Kidney (tissue), 14 donors: ENCODE measurements around the gene GDF10. TPM values are rescaled to one million over a fixed set of nuclear protein-coding genes. Genes with fewer than 3 reads are reported as not detected.

Experiments used
- DNase-seq, 5 donors: peaks; one replicate each; pipeline ENCODE4 v3.0.0-alpha.2; 2013 to 2020
- FAIRE-seq: peaks from 2 replicates; lab custom pipeline; 2012; peaks lifted over from hg19 to GRCh38; lab: Jason Lieb, UNC
- H3K27ac ChIP-seq, 2 donors: one replicate each; pipeline ENCODE4 v1.7.0; 2013; ENCODE audit warnings: low read depth in 2 of 2, low read length in 2 of 2, inconsistent platforms in 1 of 2
- H3K27me3 ChIP-seq: one replicate; pipeline ENCODE4 v1.7.1; 2013; ENCODE audit warnings: low read length, inconsistent platforms; ENCODE audit not compliant: control insufficient read depth, insufficient read depth
- H3K36me3 ChIP-seq, 3 donors: one replicate each; pipeline versions ENCODE4 v1.7.0 to v1.7.1; 2013; ENCODE audit warnings: low read length in 3 of 3, control low read depth in 1 of 3, inconsistent platforms in 1 of 3; ENCODE audit not compliant: insufficient read depth in 3 of 3, control insufficient read depth in 2 of 3
- H3K4me1 ChIP-seq, 3 donors: one replicate each; pipeline versions ENCODE4 v1.7.0 to v1.7.1; 2013; ENCODE audit warnings: low read length in 3 of 3, inconsistent platforms in 1 of 3, low read depth in 1 of 3; ENCODE audit not compliant: control insufficient read depth in 2 of 3, insufficient read depth in 2 of 3
- H3K4me3 ChIP-seq, 3 donors: one replicate each; pipeline versions ENCODE4 v1.7.0 to v1.8.1; 2013; ENCODE audit warnings: low read length in 3 of 3, control low read depth in 1 of 3, inconsistent platforms in 1 of 3
- H3K9ac ChIP-seq, 3 donors: one replicate each; pipeline versions ENCODE4 v1.7.0 to v1.7.1; 2013; ENCODE audit warnings: low read length in 3 of 3, control low read depth in 1 of 3, inconsistent platforms in 1 of 3
- H3K9me3 ChIP-seq, 3 donors: one replicate each; pipeline versions ENCODE4 v1.7.0 to v1.7.1; 2013; ENCODE audit warnings: low read length in 3 of 3, control low read depth in 1 of 3, inconsistent platforms in 1 of 3; ENCODE audit not compliant: control insufficient read depth in 2 of 3, insufficient read depth in 1 of 3
- intact Hi-C: fragments of 100-400 bp; cut with DNase I; formaldehyde crosslinking; loops from one replicate; pipeline ENCODE4 v1.11.1; 2022
- polyA plus RNA-seq: library from polyadenylated mRNA; stranded (reverse); fragments of 350-450 nt; fragmentation: Illumina TruSeq; extraction: RNeasy Lipid Tissue Mini Kit (QIAGEN cat#74804); gene quantifications from one replicate; pipeline ENCODE4 v1.2.3, GENCODE V29; 2014; ENCODE audit warnings: low read depth, low replicate concordance; ENCODE audit not compliant: insufficient read depth
- total RNA-seq: library from RNA; stranded (reverse); fragmentation: NEBNext Ultra II Directional; extraction: Animal tissue kit (Norgen Biotek cat#: 25700); gene quantifications from one replicate; pipeline ENCODE4 v1.2.1, GENCODE V29; 2021
- TF ChIP-seq, protein P1 (sequence below): IDR thresholded peaks from 3 replicates; pipeline ENCODE4 v1.5.1; 2012; ENCODE audit warnings: mild to moderate bottlenecking, moderate library complexity, borderline replicate concordance; ENCODE audit not compliant: insufficient read depth; ENCODE audit errors: extremely low read depth
- donor health status: control.
- donor health status: control.
- donor health status: control.
- donor health status: control.
- donor health status: control.
- donor health status: DM: yes; HTN: yes; CAD: no.
- donor health status: Normal renal cell carcinoma (clear cell type).

Gene GDF10
- total and polyA plus RNA-seq, 2 donors from 2014 or later: 1.1 TPM; not detected in 1

DNA sequence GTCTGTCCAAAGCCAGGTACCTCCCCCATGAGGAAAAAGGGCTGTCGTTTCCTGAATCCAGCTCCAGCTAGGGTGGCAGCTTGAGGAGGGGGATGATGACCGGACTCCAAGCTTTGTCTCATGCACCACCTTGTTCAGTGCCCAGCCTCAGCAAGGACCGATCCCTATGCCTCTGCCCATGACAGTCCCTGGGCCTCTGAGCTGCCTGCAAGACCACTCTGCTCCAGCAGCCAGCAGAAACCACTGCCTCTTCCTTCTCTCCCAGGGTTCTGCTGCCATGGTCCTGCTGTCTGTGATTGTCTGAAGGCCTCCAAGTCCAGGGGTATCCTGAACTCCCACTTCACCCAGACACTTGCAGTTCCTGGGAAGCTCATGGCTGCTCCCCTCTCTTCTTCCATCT is 21.3 kb upstream of the GDF10 start:
- intact Hi-C loops: no loop called here
- no peak overlapping the region for H3K4me3 ChIP-seq
- TF ChIP-seq, protein P1, sequence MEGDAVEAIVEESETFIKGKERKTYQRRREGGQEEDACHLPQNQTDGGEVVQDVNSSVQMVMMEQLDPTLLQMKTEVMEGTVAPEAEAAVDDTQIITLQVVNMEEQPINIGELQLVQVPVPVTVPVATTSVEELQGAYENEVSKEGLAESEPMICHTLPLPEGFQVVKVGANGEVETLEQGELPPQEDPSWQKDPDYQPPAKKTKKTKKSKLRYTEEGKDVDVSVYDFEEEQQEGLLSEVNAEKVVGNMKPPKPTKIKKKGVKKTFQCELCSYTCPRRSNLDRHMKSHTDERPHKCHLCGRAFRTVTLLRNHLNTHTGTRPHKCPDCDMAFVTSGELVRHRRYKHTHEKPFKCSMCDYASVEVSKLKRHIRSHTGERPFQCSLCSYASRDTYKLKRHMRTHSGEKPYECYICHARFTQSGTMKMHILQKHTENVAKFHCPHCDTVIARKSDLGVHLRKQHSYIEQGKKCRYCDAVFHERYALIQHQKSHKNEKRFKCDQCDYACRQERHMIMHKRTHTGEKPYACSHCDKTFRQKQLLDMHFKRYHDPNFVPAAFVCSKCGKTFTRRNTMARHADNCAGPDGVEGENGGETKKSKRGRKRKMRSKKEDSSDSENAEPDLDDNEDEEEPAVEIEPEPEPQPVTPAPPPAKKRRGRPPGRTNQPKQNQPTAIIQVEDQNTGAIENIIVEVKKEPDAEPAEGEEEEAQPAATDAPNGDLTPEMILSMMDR: no peak
- H3K36me3 ChIP-seq: no peaks in the 10 kb centered on the region
- H3K27ac ChIP-seq: no peak overlapping the region
- H3K4me1 ChIP-seq: no peaks in the 10 kb centered on the region
- no peaks in the 10 kb centered on the region for H3K9me3 ChIP-seq
- H3K27me3 ChIP-seq: no peaks in the 10 kb centered on the region
- DNase-seq: no peak
- no peak overlapping the region for H3K9ac ChIP-seq
- FAIRE-seq: no peak

DNA sequence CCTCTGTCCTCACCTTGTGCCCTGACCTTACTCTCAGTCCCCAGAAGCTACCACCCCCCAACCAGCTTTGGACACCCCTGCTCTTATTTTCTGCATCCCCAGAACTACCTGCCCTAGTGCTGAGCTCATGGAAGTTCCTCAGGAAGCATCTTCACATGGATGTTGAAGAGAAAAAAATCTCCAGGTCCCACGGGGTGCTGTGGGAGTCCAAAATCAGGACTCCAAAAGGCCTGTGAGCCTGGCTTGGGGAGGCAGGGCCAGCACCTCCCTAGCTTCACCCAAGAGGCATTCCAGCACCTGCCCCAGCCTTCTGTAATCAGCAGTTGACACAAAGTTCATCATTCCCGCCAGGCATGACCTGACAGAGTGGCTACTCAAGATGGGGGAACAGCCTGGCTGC is 20.7 kb upstream of the GDF10 start:
- intact Hi-C loops: no loop called here
- no peaks in the 10 kb centered on the region for H3K9me3 ChIP-seq
- H3K27me3 ChIP-seq: no peaks in the 10 kb centered on the region
- no peaks in the 10 kb centered on the region for H3K4me1 ChIP-seq
- H3K9ac ChIP-seq: no peak overlapping the region
- TF ChIP-seq, protein P1: no peak
- FAIRE-seq (no peak), DNase-seq (no peak)
- H3K36me3 ChIP-seq: no peaks in the 10 kb centered on the region
- no peak overlapping the region for H3K27ac ChIP-seq
- no peak overlapping the region for H3K4me3 ChIP-seq

DNA sequence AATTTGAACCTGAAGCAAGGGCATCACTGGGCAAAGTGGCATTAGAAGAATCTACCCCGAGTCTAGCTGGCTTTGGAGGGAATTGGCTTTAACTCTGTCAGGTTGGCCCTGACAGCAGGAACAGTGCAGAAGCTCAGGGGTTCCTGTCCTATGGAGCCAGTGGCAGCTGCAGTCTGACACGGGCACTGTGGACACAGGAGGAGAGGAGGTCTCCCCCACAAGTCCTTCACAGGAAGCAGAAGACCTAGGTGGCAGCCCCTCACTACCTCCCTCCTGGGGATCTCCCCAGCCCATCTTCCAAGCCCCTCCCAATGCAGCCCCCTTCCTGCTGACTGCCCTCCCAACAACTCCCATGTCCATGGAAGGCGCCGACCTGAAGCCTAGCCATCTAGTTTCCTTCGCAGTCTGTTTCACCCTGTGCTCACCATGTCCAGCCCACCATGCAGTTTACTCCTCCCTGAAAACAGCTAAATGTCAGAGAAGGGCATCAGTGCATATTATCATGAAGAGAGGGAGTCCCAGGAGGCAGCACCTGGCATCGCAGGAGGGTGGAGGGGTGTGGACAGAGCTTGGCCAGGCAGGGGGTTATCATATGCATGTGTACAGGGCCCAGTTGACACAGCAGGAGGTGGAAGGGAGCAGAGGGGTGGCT is 17.9 kb upstream of the GDF10 start:
- no peak overlapping the region for H3K27ac ChIP-seq
- TF ChIP-seq, protein P1: no peak
- intact Hi-C loops: no loop called here
- DNase-seq (no peak), FAIRE-seq (no peak)
- no peaks in the 10 kb centered on the region for H3K4me1 ChIP-seq
- no peaks in the 10 kb centered on the region for H3K27me3 ChIP-seq
- H3K36me3 ChIP-seq: no peaks in the 10 kb centered on the region
- H3K9me3 ChIP-seq: no peaks in the 10 kb centered on the region
- H3K4me3 ChIP-seq: no peak overlapping the region
- no peak overlapping the region for H3K9ac ChIP-seq

DNA sequence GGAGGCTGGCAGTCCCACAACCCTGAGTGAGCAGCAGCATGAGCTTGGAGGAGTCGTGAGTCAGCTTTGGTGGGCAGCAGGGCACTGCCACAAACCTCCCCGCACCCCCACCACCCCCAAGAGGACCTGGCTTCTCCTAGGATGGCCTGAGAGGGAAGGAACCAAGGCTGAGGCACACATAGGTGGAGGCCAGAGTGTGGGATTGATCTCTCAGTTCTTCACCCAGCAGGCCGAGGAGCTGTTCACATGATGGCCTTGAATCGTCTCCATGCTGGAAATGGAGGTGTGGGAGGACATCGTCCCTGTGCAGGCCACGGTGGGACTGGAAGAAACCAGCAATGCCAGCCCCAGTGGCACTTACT is 17.4 kb upstream of the GDF10 start:
- FAIRE-seq (no peak), DNase-seq (no peak)
- TF ChIP-seq, protein P1: no peak
- Histone ChIP-seq H3K36me3 (no peaks in the 10 kb centered on the region), H3K4me1 (no peaks in the 10 kb centered on the region), H3K27ac (no peak overlapping the region), H3K4me3 (no peak overlapping the region), H3K27me3 (no peaks in the 10 kb centered on the region), H3K9me3 (no peaks in the 10 kb centered on the region), H3K9ac (no peak overlapping the region)
- intact Hi-C loops: no loop called here
